SK-N-SH (cell line): Measurements from ENCODE around the gene LMAN1. TPM values are rescaled to one million over a fixed set of nuclear protein-coding genes. Genes with fewer than 3 reads are reported as not detected.

Experiments
- CTCF ChIA-PET: fragments of 300-600, 350-600 bp; formaldehyde crosslinking; extraction: SDS; loops from one replicate; lab custom pipeline; 2021; lab: Yijun Ruan, JAX
- POLR2A ChIA-PET: fragments of 350-600 bp; sonication (Branson Sonifier 250); formaldehyde crosslinking; extraction: SDS; loops from one replicate; lab custom pipeline; 2020; ENCODE audit warnings: antibody characterized with exemption, inconsistent platforms; lab: Yijun Ruan, JAX
- DNase-seq: peaks from one replicate; pipeline ENCODE4 v3.0.0; 2012
- H2AFZ ChIP-seq: fragments of 200-600 bp; sonication (generic); 2 replicates; pipeline ENCODE4 v1.8.1; 2016; ENCODE audit warnings: antibody characterized with exemption, mild to moderate bottlenecking, low read depth
- H3F3A ChIP-seq: fragments of 200-600 bp; sonication (generic); replicated peaks from 2 replicates; pipeline ENCODE3; 2016; ENCODE audit warnings: antibody characterized with exemption, mild to moderate bottlenecking; ENCODE audit not compliant: insufficient read depth
- H3K27ac ChIP-seq, 2 experiments: fragments of 200-500 bp in 1 of 2; fragments of 200-600 bp in 1 of 2; sonication (Bioruptor generic) in 1 of 2; sonication (generic), shearing (Covaris generic) in 1 of 2; 2 replicates each; pipeline versions ENCODE4 v1.5.1 to v1.6.1; 2014 to 2016; ENCODE audit warnings: low read depth in 2 of 2, inconsistent platforms in 1 of 2, low read length in 1 of 2, mild to moderate bottlenecking in 1 of 2, mixed read lengths in 1 of 2
- H3K27me3 ChIP-seq: fragments of 200-600 bp; sonication (generic), shearing (Covaris generic); 2 replicates; pipeline ENCODE4 v1.6.1; 2016; ENCODE audit warnings: mixed run types; ENCODE audit not compliant: insufficient read depth
- H3K36me3 ChIP-seq, 2 experiments: fragments of 200-500 bp in 1 of 2; fragments of 200-600 bp in 1 of 2; sonication (Bioruptor generic) in 1 of 2; sonication (generic) in 1 of 2; replicated peaks in 1 of 2; 2 replicates each; pipeline versions ENCODE3 to v1.5.1; 2014 to 2016; ENCODE audit warnings: low read length in 1 of 2, mild to moderate bottlenecking in 1 of 2; ENCODE audit not compliant: insufficient read depth in 2 of 2, control insufficient read depth in 1 of 2
- H3K4me1 ChIP-seq, 2 experiments: fragments of 200-500 bp in 1 of 2; fragments of 200-600 bp in 1 of 2; sonication (Bioruptor generic) in 1 of 2; sonication (generic), shearing (Covaris generic) in 1 of 2; 2 replicates each; pipeline versions ENCODE4 v1.5.1 to v1.6.1; 2014 to 2016; ENCODE audit warnings: low read depth in 1 of 2, low read length in 1 of 2, mixed run types in 1 of 2; ENCODE audit not compliant: insufficient read depth in 2 of 2, control insufficient read depth in 1 of 2
- H3K4me2 ChIP-seq: fragments of 200-600 bp; sonication (generic), shearing (Covaris generic); 2 replicates; pipeline ENCODE4 v1.6.1; 2017; ENCODE audit warnings: mixed run types
- H3K4me3 ChIP-seq, 2 experiments: fragments of 200-500 bp in 1 of 2; fragments of 200-600 bp in 1 of 2; sonication (Bioruptor generic) in 1 of 2; sonication (generic), shearing (Covaris generic) in 1 of 2; 2 replicates each; pipeline versions ENCODE4 v1.5.1 to v1.8.1; 2014 to 2016; ENCODE audit warnings: low read depth in 2 of 2, inconsistent platforms in 1 of 2, low read length in 1 of 2, mild to moderate bottlenecking in 1 of 2, mixed read lengths in 1 of 2, moderate library complexity in 1 of 2
- H3K79me2 ChIP-seq: fragments of 200-600 bp; sonication (generic); 2 replicates; pipeline ENCODE4 v1.8.1; 2017; ENCODE audit warnings: mild to moderate bottlenecking; ENCODE audit not compliant: insufficient read depth
- H3K9ac ChIP-seq: fragments of 200-600 bp; sonication (generic); 2 replicates; pipeline ENCODE4 v1.6.1; 2017; ENCODE audit warnings: mixed run types
- H3K9me2 ChIP-seq: fragments of 200-600 bp; sonication (generic); 2 replicates; pipeline ENCODE4 v1.6.1; 2017; ENCODE audit warnings: mixed run types
- H3K9me3 ChIP-seq: fragments of 200-600 bp; sonication (generic); 2 replicates; pipeline ENCODE4 v1.6.1; 2017; ENCODE audit warnings: mixed run types, mild to moderate bottlenecking, moderate library complexity
- H4K20me1 ChIP-seq: fragments of 200-600 bp; sonication (generic); 2 replicates; pipeline ENCODE4 v1.6.1; 2017; ENCODE audit warnings: mild to moderate bottlenecking, mixed run types; ENCODE audit not compliant: insufficient read depth
- CHD2 ChIP-seq: fragments of 150-350 bp; IDR thresholded peaks from 2 replicates; pipeline ENCODE4 v1.6.1; 2018; ENCODE audit warnings: low read length; ENCODE audit not compliant: partially characterized antibody
- CTCF ChIP-seq: fragments of 200-600 bp; sonication (generic); IDR thresholded peaks from 2 replicates; pipeline ENCODE4 v1.6.1; 2017; ENCODE audit warnings: antibody characterized with exemption, mild to moderate bottlenecking, moderate library complexity
- ELF1 ChIP-seq: IDR thresholded peaks from 2 replicates; pipeline ENCODE4 v1.4.0; 2012
- EP300 ChIP-seq, 2 experiments: IDR thresholded peaks; 2 replicates each; pipeline versions ENCODE4 v1.4.0 to v1.6.1; 2012; ENCODE audit warnings: borderline replicate concordance in 1 of 2, low read depth in 1 of 2, low read length in 1 of 2
- EZH2phosphoT487 ChIP-seq: fragments of 200-600 bp; sonication (generic); IDR thresholded peaks from 2 replicates; pipeline ENCODE4 v1.6.1; 2017; ENCODE audit warnings: low read depth, mixed run types, mild to moderate bottlenecking, antibody characterized with exemption, moderate library complexity, borderline replicate concordance
- FOXJ3 ChIP-seq: sonication (generic); formaldehyde crosslinking; IDR thresholded peaks from 2 replicates; pipeline ENCODE4 v1.5.1; 2020; ENCODE audit warnings: mild to moderate bottlenecking, missing genetic modification reagents
- GATA2 ChIP-seq: sonication (generic); formaldehyde crosslinking; IDR thresholded peaks from 2 replicates; pipeline ENCODE4 v1.5.0; 2020; ENCODE audit warnings: mild to moderate bottlenecking, missing genetic modification reagents
- JUND ChIP-seq: IDR thresholded peaks from 2 replicates; pipeline ENCODE4 v1.4.0; 2012
- NFIC ChIP-seq: IDR thresholded peaks from 2 replicates; pipeline ENCODE4 v1.4.0; 2012; ENCODE audit warnings: borderline replicate concordance
- NRF1 ChIP-seq: IDR thresholded peaks from 2 replicates; pipeline ENCODE4 v1.6.1; 2012; ENCODE audit warnings: low read depth, mild to moderate bottlenecking, low read length
- RCOR1 ChIP-seq: fragments of 150-350 bp; IDR thresholded peaks from 2 replicates; pipeline ENCODE4 v1.6.1; 2017; ENCODE audit warnings: antibody characterized with exemption, low read length
- REST ChIP-seq: IDR thresholded peaks from 2 replicates; pipeline ENCODE4 v1.6.1; 2012; ENCODE audit warnings: mild to moderate bottlenecking, low read depth, low read length, moderate library complexity
- RXRA ChIP-seq: IDR thresholded peaks from 2 replicates; pipeline ENCODE4 v1.4.0; 2012; ENCODE audit warnings: low read depth, mild to moderate bottlenecking, borderline replicate concordance
- TAF1 ChIP-seq: IDR thresholded peaks from 2 replicates; pipeline ENCODE4 v1.6.1; 2012; ENCODE audit warnings: low read depth, mild to moderate bottlenecking, low read length, moderate library complexity, borderline replicate concordance
- TCF12 ChIP-seq: IDR thresholded peaks from 2 replicates; pipeline ENCODE4 v1.4.0; 2012
- TEAD4 ChIP-seq: IDR thresholded peaks from 2 replicates; pipeline ENCODE4 v1.4.0; 2012; ENCODE audit warnings: mild to moderate bottlenecking, borderline replicate concordance; ENCODE audit not compliant: insufficient read depth
- USF1 ChIP-seq: IDR thresholded peaks from 2 replicates; pipeline ENCODE4 v1.4.0; 2012; ENCODE audit warnings: low read depth, borderline replicate concordance
- WGBS: methylation state at CpG from one replicate; pipeline ENCODE4 v1.1.6; 2017; ENCODE audit warnings: low lambda C conversion rate; 5-methylcytosine and 5-hydroxymethylcytosine counted together
- polyA plus RNA-seq, 3 experiments: library from polyadenylated mRNA; depleted of rRNA; stranded (reverse); fragments of >200 nt; gene quantifications; 2 replicates each; pipeline ENCODE4 v1.2.3, GENCODE V29; 2012
- TF ChIP-seq, protein P1 (sequence below): IDR thresholded peaks from 2 replicates; pipeline ENCODE4 v1.4.0; 2012; ENCODE audit warnings: low read depth
- TF ChIP-seq, protein P2 (sequence below): IDR thresholded peaks from 2 replicates; pipeline ENCODE4; 2012

LMAN1 gene
- polyA plus RNA-seq, 1 of the 3 experiments (the other 2 are of a cell fraction), result 43.4 TPM

DNA sequence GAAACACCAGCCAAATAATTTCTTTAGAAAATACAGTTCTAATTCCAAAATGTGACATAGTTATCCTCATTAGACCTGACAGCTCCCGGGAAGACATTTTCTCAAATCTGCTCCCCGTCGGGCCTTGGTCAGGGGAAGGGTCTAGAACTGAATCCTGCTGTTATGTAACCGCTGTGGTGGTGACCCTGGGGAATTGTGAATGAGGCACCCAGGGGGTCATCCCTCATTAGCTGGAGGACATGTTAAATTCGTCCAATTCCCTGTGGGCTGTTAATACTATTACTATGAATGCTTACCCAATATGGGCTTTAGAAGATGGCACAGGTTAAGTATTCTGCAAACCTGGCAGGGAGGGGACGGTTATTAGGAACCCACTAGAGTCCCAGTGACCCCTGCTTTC lies 52.4 kb downstream of the LMAN1 start:
- no peak overlapping the region for H3K27ac ChIP-seq
- CTCF ChIA-PET, result interaction anchor here (3.4 to 7.7 kb wide), 3 partner anchors 28 to 96 kb away, joined by 15 to 168 read pairs (median 92); no protein-coding TSS in a partner anchor
- H3K4me1 ChIP-seq, result peaks cover 0 to 3% of the 10 kb centered on the region in 2 experiments; a peak in 1 of 4 replicates
- no peaks in the 10 kb centered on the region for H3K79me2 ChIP-seq
- H3K9ac ChIP-seq, result no peak overlapping the region
- WGBS, result 70% methylated on average over 5 of the region's 6 CpGs
- no peak overlapping the region for H3K4me2 ChIP-seq
- TF ChIP-seq EP300 (IDR thresholded peaks at IDR 0.05; ENCODE audit: borderline replicate concordance in 1 of 2, low read depth in 1 of 2, low read length in 1 of 2) (no peak), RXRA (no peak), ELF1 (no peak), TAF1 (no peak)
- H3K9me2 ChIP-seq, result no peaks in the 10 kb centered on the region
- peaks cover 31% of the 10 kb centered on the region; the same call in 1 of the 2 replicates for H3K27me3 ChIP-seq
- no peak overlapping the region for H2AFZ ChIP-seq
- POLR2A ChIA-PET, result no interaction called here
- no peaks in the 10 kb centered on the region for H3K9me3 ChIP-seq
- no peak for DNase-seq
- no peaks in the 10 kb centered on the region for H3F3A ChIP-seq
- no peaks in the 10 kb centered on the region for H3K36me3 ChIP-seq
- H4K20me1 ChIP-seq, result no peaks in the 10 kb centered on the region
- H3K4me3 ChIP-seq, result no peak overlapping the region

DNA sequence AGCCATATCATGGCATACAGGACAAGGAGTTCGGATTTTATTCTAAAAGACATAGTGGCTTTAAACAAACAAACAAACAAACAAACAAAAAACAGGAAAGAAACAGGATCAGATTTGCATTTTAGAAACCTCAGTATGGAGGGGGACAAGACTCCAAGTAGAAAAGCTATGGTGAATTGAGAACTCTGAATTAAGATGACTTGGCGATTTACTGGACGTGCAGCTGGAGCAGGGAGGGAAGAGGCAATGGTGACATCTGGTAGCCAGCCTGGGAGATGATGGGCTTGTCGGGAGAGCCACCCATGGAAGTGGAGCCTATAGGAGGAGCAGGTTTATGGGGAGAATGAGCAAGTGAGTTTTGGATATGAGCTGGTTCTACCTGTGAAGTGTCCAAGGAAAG lies 53.8 kb downstream of the LMAN1 start:
- Histone ChIP-seq H3F3A (no peaks in the 10 kb centered on the region), H3K9me2 (no peaks in the 10 kb centered on the region), H3K4me1 (peaks cover 0 to 7% of the 10 kb centered on the region in 2 experiments; a peak in 1 of 4 replicates), H3K4me2 (no peak overlapping the region), H3K27ac (no peak overlapping the region), H4K20me1 (no peaks in the 10 kb centered on the region), H3K9me3 (no peaks in the 10 kb centered on the region), H3K4me3 (no peak overlapping the region), H3K9ac (no peak overlapping the region), H2AFZ (no peak overlapping the region), H3K36me3 (no peaks in the 10 kb centered on the region), H3K27me3 (peaks cover 24% of the 10 kb centered on the region; the same call in 1 of the 2 replicates), H3K79me2 (no peaks in the 10 kb centered on the region)
- DNase-seq, result no peak
- ChIA-PET POLR2A (no interaction called here), CTCF (interaction anchor here (0.6 to 7.6 kb wide), 4 partner anchors 30 to 464 kb away, joined by 3 to 92 read pairs (median 4); no protein-coding TSS in a partner anchor)
- 57% methylated on average over 4 of the region's 4 CpGs for WGBS
- TF ChIP-seq GATA2, result no peak
- no peak for TF ChIP-seq ELF1
- TF ChIP-seq, protein P1, sequence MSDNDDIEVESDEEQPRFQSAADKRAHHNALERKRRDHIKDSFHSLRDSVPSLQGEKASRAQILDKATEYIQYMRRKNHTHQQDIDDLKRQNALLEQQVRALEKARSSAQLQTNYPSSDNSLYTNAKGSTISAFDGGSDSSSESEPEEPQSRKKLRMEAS, result no peak
- no peak for TF ChIP-seq RCOR1
- no peak for TF ChIP-seq FOXJ3 (CRISPR knock-in tag)
- TF ChIP-seq TCF12, result no peak
- no peak for TF ChIP-seq CTCF
- TF ChIP-seq USF1, result no peak
- no peak for TF ChIP-seq TEAD4
- TF ChIP-seq TAF1, result no peak
- TF ChIP-seq EP300 (IDR thresholded peaks at IDR 0.05; ENCODE audit: borderline replicate concordance in 1 of 2, low read depth in 1 of 2, low read length in 1 of 2), result no peak
- no peak for TF ChIP-seq NRF1
- TF ChIP-seq, protein P2, sequence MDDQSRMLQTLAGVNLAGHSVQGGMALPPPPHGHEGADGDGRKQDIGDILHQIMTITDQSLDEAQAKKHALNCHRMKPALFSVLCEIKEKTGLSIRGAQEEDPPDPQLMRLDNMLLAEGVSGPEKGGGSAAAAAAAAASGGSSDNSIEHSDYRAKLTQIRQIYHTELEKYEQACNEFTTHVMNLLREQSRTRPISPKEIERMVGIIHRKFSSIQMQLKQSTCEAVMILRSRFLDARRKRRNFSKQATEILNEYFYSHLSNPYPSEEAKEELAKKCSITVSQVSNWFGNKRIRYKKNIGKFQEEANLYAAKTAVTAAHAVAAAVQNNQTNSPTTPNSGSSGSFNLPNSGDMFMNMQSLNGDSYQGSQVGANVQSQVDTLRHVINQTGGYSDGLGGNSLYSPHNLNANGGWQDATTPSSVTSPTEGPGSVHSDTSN, result no peak
- no peak for TF ChIP-seq EZH2phosphoT487
- no peak for TF ChIP-seq REST
- no peak for TF ChIP-seq NFIC
- TF ChIP-seq JUND, result no peak
- no peak for TF ChIP-seq CHD2
